Liver (tissue), 9 donors: Measurements from ENCODE around the gene TMEM200A. TPM values are rescaled to one million over a fixed set of nuclear protein-coding genes. Genes with fewer than 3 reads are reported as not detected.

ENCODE experiments used
- DNase-seq: peaks from one replicate; pipeline ENCODE4 v3.0.0-alpha.2; 2017; ENCODE audit warnings: low spot score
- H3K27ac ChIP-seq, 2 donors: one replicate each; pipeline ENCODE4 v1.7.0; 2013; ENCODE audit warnings: inconsistent platforms in 2 of 2, low read length in 2 of 2, control low read depth in 1 of 2, low read depth in 1 of 2, mild to moderate bottlenecking in 1 of 2
- H3K27me3 ChIP-seq, 4 donors: one replicate each; pipeline versions ENCODE4 v1.6.1 to v1.7.0; 2013; ENCODE audit warnings: low read length in 3 of 4, inconsistent platforms in 1 of 4, mild to moderate bottlenecking in 1 of 4, moderate library complexity in 1 of 4; ENCODE audit not compliant: control insufficient read depth in 4 of 4, insufficient read depth in 4 of 4
- H3K36me3 ChIP-seq, 4 donors: one replicate each; pipeline versions ENCODE4 v1.6.1 to v1.7.0; 2013; ENCODE audit warnings: low read length in 3 of 4, mild to moderate bottlenecking in 3 of 4, low read depth in 1 of 4, moderate library complexity in 1 of 4; ENCODE audit not compliant: control insufficient read depth in 4 of 4, insufficient read depth in 3 of 4
- H3K4me1 ChIP-seq, 4 donors: one replicate each; pipeline versions ENCODE4 v1.6.1 to v1.7.0; 2013; ENCODE audit warnings: low read length in 3 of 4, mild to moderate bottlenecking in 3 of 4, moderate library complexity in 1 of 4; ENCODE audit not compliant: control insufficient read depth in 4 of 4, insufficient read depth in 4 of 4
- H3K4me3 ChIP-seq, 3 donors: one replicate each; pipeline versions ENCODE4 v1.6.1 to v1.7.0; 2013; ENCODE audit warnings: low read length in 3 of 3, control low read depth in 1 of 3, low read depth in 1 of 3, mild to moderate bottlenecking in 1 of 3
- H3K9ac ChIP-seq, 2 donors: one replicate each; pipeline ENCODE4 v1.7.0; 2013; ENCODE audit warnings: low read length in 2 of 2, mild to moderate bottlenecking in 2 of 2, moderate library complexity in 2 of 2, control low read depth in 1 of 2, low read depth in 1 of 2
- H3K9me3 ChIP-seq, 4 donors: one replicate each; pipeline versions ENCODE4 v1.6.1 to v1.7.0; 2013; ENCODE audit warnings: low read length in 3 of 4; ENCODE audit not compliant: control insufficient read depth in 4 of 4
- CTCF ChIP-seq: fragments of 150-350 bp; IDR thresholded peaks from 2 replicates; pipeline ENCODE4 v1.5.1; 2017; ENCODE audit warnings: improper control_type of control experiment, low read depth, low read length; ENCODE audit not compliant: missing input control
- EGR1 ChIP-seq, 2 donors: IDR thresholded peaks; 2 replicates each; pipeline ENCODE4 v1.6.1; 2016 to 2018; ENCODE audit warnings: antibody characterized with exemption in 2 of 2, low read depth in 2 of 2
- FOXA1 ChIP-seq: IDR thresholded peaks from 2 replicates; pipeline ENCODE4 v1.6.1; 2016; ENCODE audit warnings: antibody characterized with exemption
- FOXA2 ChIP-seq: IDR thresholded peaks from 2 replicates; pipeline ENCODE4 v1.6.1; 2016; ENCODE audit warnings: antibody characterized with exemption
- GABPA ChIP-seq, 2 donors: IDR thresholded peaks in 1 of 2; conservative IDR thresholded peaks in 1 of 2; 2 replicates each; pipeline ENCODE4 v1.6.1; 2016; ENCODE audit warnings: antibody characterized with exemption in 2 of 2, mild to moderate bottlenecking in 1 of 2, moderate library complexity in 1 of 2
- HNF4A ChIP-seq, 2 donors: conservative IDR thresholded peaks; 2 replicates each; pipeline ENCODE4 v1.6.1; 2016; ENCODE audit warnings: antibody characterized with exemption in 2 of 2, mild to moderate bottlenecking in 2 of 2
- HNF4G ChIP-seq: IDR thresholded peaks from 2 replicates; pipeline ENCODE4 v1.6.1; 2016; ENCODE audit warnings: antibody characterized with exemption
- JUND ChIP-seq, 2 donors: IDR thresholded peaks; 2 replicates each; pipeline ENCODE4 v1.6.1; 2016; ENCODE audit warnings: antibody characterized with exemption in 2 of 2
- MAX ChIP-seq: IDR thresholded peaks from 2 replicates; pipeline ENCODE4 v1.6.1; 2016; ENCODE audit warnings: antibody characterized with exemption
- REST ChIP-seq: IDR thresholded peaks from 2 replicates; pipeline ENCODE4 v1.6.1; 2016; ENCODE audit warnings: antibody characterized with exemption, mild to moderate bottlenecking
- RXRA ChIP-seq, 2 donors: IDR thresholded peaks; 2 replicates each; pipeline ENCODE4 v1.6.1; 2017 to 2018; ENCODE audit warnings: antibody characterized with exemption in 2 of 2, mild to moderate bottlenecking in 1 of 2
- SP1 ChIP-seq: IDR thresholded peaks from 2 replicates; pipeline ENCODE4 v1.6.1; 2018; ENCODE audit warnings: antibody characterized with exemption, mild to moderate bottlenecking
- TAF1 ChIP-seq: conservative IDR thresholded peaks from 2 replicates; pipeline ENCODE4 v1.6.1; 2016; ENCODE audit warnings: antibody characterized with exemption, mild to moderate bottlenecking
- ZBTB33 ChIP-seq: IDR thresholded peaks from 2 replicates; pipeline ENCODE4 v1.6.1; 2016; ENCODE audit warnings: antibody characterized with exemption
- WGBS: extraction: QIAGEN DNeasy Blood & Tissue Kit; methylation state at CpG from one replicate; pipeline ENCODE4 v1.1.7; 2013; 5-methylcytosine and 5-hydroxymethylcytosine counted together
- polyA plus RNA-seq, 2 donors: library from polyadenylated mRNA; stranded (reverse) in 1 of 2; unstranded in 1 of 2; fragments of 200-250 nt in 1 of 2; fragments of >200 nt in 1 of 2; fragmentation: Nextera tagmentation in 1 of 2; extraction: Ambion mirVana in 1 of 2; gene quantifications; one replicate each; pipeline versions ENCODE4 v1.2.1 to v1.2.3, GENCODE V29; 2013 to 2015
- total RNA-seq, 2 donors: library from RNA; depleted of rRNA; stranded (reverse); fragments of >200 nt; gene quantifications; one replicate each; pipeline ENCODE4 v1.2.3, GENCODE V29; 2014
- TF ChIP-seq, protein P1 (sequence below): IDR thresholded peaks from 2 replicates; pipeline ENCODE4 v1.6.1; 2016; ENCODE audit warnings: antibody characterized with exemption
- donor health status: healthy.
- donor health status: healthy.
- donor health status: healthy.
- donor health status: healthy.
- donor health status: healthy.

The TMEM200A gene
- total and polyA plus RNA-seq, 4 donors, result 0.08 to 0.33 (median 0.09) TPM

DNA sequence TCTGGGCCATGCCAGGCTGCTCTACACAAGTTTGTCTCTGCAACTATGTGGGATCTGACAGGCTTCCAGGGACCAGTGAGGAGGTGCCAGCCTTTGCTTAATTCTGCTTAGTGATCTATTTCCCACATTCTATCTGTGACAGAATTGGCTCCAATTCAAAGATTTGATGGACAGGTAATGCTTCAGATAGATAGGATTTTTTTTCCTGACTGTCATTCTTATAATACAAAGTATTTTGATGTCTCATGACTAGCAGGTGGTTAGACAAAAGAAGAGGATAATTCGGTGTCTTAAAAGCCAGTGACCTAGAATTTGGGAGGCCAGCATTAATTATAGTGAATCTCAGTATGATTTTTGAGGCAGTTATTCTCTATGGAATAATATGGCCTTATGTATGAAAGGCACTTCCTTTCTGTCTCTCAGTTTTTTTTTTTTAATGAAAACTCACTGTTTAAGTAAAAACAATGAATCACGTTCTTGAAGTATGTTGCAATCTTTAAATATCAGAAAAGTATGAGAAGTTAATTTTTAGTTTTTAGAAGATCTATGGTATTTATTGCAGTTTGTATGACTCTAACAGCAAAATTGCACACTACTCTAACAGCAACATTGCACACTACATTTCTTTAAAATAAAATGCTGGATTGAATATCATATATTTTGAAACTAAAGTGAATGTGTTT, 43.7 kb downstream of the TMEM200A start:
- TF ChIP-seq CTCF (no peak), HNF4A (conservative IDR thresholded peaks at IDR 0.05) (no peak)
- Histone ChIP-seq H3K4me1 (no peaks in the 10 kb centered on the region), H3K4me3 (no peak overlapping the region), H3K9me3 (peaks cover 0 to 3% (median 0%) of the 10 kb centered on the region in 4 donors), H3K36me3 (no peaks in the 10 kb centered on the region), H3K9ac (no peak overlapping the region), H3K27me3 (peaks cover 0 to 3% (median 0%) of the 10 kb centered on the region in 4 donors), H3K27ac (no peak overlapping the region)
- WGBS, result 65% methylated on average over 2 of the region's 2 CpGs
- DNase-seq, result no peak

DNA sequence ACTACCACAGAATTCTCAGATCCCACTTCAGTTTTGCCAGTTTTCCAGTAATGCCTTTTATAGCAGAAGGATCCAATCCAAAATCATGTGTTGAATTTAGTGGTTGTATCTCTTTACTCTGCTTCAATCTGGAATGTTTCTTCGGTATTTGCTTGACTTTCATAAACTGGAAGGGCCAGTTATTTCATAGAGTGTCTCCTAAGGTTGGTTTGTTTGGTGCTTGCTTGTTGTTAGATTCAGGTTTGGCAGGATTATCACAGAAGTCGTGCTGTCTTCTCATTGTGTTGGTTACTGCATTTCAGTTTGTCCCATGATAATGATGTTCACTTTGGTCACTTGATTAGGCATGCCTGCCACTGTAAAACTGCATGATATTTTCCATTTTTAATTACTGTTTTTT, 45.7 kb downstream of the TMEM200A start:
- no peak for TF ChIP-seq HNF4G
- TF ChIP-seq MAX, result no peak
- TF ChIP-seq SP1, result no peak
- TF ChIP-seq EGR1 (IDR thresholded peaks at IDR 0.05; ENCODE audit: low read depth in 2 of 2), result no peak
- Histone ChIP-seq H3K9ac (no peak overlapping the region), H3K27me3 (peaks cover 0 to 2% (median 0%) of the 10 kb centered on the region in 4 donors), H3K4me3 (no peak overlapping the region), H3K27ac (no peak overlapping the region), H3K4me1 (no peaks in the 10 kb centered on the region), H3K9me3 (peaks cover 0 to 3% (median 0%) of the 10 kb centered on the region in 4 donors), H3K36me3 (no peaks in the 10 kb centered on the region)
- 86% methylated on average over 2 of the region's 2 CpGs for WGBS
- DNase-seq, result no peak

GRCh38 chr6:130412556-130413290, 46.9 kb downstream of the TMEM200A start:
- H3K9me3 ChIP-seq, result peaks cover 0 to 3% (median 0%) of the 10 kb centered on the region in 4 donors
- WGBS, result 34% methylated on average over 1 of the region's 1 CpG
- no peaks in the 10 kb centered on the region for H3K4me1 ChIP-seq
- H3K36me3 ChIP-seq, result no peaks in the 10 kb centered on the region
- no peak overlapping the region for H3K4me3 ChIP-seq
- TF ChIP-seq REST, result no peak
- TF ChIP-seq SP1, result no peak
- no peak for TF ChIP-seq RXRA (IDR thresholded peaks at IDR 0.05)
- TF ChIP-seq ZBTB33, result no peak
- TF ChIP-seq MAX, result no peak
- TF ChIP-seq, protein P1, sequence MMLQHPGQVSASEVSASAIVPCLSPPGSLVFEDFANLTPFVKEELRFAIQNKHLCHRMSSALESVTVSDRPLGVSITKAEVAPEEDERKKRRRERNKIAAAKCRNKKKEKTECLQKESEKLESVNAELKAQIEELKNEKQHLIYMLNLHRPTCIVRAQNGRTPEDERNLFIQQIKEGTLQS, result no peak
- no peak for TF ChIP-seq JUND (IDR thresholded peaks at IDR 0.05)
- TF ChIP-seq TAF1, result no peak
- no peak for TF ChIP-seq HNF4G
- TF ChIP-seq HNF4A (conservative IDR thresholded peaks at IDR 0.05), result no peak
- no peak for TF ChIP-seq GABPA (IDR thresholded peaks at IDR 0.05 in 1 of 2, conservative IDR thresholded peaks at IDR 0.05 in 1 of 2)
- TF ChIP-seq FOXA1, result no peak
- TF ChIP-seq FOXA2, result no peak
- no peak overlapping the region for H3K27ac ChIP-seq
- no peak for DNase-seq
- H3K9ac ChIP-seq, result no peak overlapping the region
- no peaks in the 10 kb centered on the region for H3K27me3 ChIP-seq
